Measurements from ENCODE around the gene JTB. TPM values are rescaled to one million over a fixed set of nuclear protein-coding genes. Genes with fewer than 3 reads are reported as not detected.

JTB gene
- total and polyA plus RNA-seq, 2 experiments from 2014 or later, result 183 to 242 TPM

GRCh38 chr1:153933430-153933829 lies 44.0 kb downstream of the JTB start:
- Histone ChIP-seq H3K9me3 (ENCODE audit: low read depth) (no peaks in the 10 kb centered on the region), H2AFZ (no peak overlapping the region), H3K9ac (no peak overlapping the region), H3K4me1 (ENCODE audit: insufficient read depth) (peaks cover 7% of the 10 kb centered on the region; the same call in 1 of the 2 replicates), H3K79me2 (ENCODE audit: insufficient read depth) (no peaks in the 10 kb centered on the region), H3K27me3 (replicated peaks; ENCODE audit: insufficient read depth) (no peaks in the 10 kb centered on the region), H3K4me3 (no peak overlapping the region), H3K27ac (no peak overlapping the region), H3F3A (ENCODE audit: insufficient read depth) (0 out of 2 replicates have a peak, but pooled peaks cover 9% of the 10 kb centered on the region), H4K20me1 (ENCODE audit: insufficient read depth) (no peaks in the 10 kb centered on the region), H3K9me2 (ENCODE audit: insufficient read depth) (no peaks in the 10 kb centered on the region), H3K36me3 (ENCODE audit: low read depth) (no peaks in the 10 kb centered on the region; the same call in 1 of the 2 replicates), H3K4me2 (ENCODE audit: unreplicated experiment) (no peak overlapping the region)
- no peak for DNase-seq
- 87 to 93% methylated on average over 7 to 13 of the region's 14 CpGs for WGBS, 2 experiments (ENCODE audit: low coverage in 1 of 2, low lambda C conversion rate in 2 of 2, missing lambda C conversion rate in 2 of 2)
- TF ChIP-seq EZH2phosphoT487 (IDR thresholded peaks at IDR 0.05; ENCODE audit: insufficient read depth, low read depth) (no peak), EZH2 (IDR thresholded peaks at IDR 0.05; ENCODE audit: insufficient read depth, poor library complexity, severe bottlenecking) (no peak)
- in situ Hi-C loops (cut with MboI), result no loop called here

DNA sequence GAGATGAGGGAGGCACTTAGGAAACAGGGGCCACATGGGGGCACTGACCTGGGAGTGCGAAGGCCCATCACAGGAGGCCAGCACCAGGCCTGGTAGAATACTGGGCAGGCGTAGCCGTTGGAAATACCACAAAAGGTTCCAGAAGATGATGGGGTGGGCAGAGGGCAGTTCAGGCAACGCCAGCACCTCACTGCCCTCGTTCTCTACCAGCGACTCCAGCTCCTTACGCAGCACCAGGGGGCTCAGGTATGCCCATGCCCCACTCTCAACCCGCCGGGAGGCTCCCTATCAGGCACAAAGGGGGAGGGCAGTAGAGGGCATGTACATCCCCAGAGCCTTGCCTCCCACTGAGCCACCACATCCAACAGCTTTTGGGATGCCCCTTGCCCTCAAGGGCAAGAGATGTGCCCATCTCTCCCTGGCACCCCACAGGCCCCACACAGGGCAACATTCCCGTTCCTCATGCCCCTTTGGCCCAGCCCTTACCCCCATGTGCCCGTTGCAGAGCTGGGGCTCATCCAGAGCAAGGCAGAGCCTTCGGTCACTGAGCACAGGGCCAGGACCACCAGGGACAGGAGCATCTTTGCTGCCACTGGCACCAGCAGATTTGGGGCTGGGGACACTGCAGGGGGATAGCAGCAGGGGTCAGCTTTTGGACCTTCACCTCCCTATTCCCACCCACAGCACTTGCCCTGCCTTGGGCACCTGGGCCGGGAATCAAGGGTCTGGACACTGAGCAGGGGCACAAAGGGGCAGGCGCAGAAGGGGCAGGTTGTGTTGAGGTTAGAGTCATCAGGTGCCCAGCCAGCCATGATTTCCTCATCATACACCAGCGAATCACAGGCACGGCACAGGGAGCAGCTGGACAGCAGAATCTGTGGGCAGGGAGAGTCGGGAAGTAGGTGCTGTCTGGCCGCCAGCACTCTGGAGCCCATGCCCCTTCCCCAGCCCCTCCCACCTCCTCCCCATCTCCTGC lies 45.0 kb downstream of the JTB start:
- 93 to 94% methylated on average over 18 of the region's 18 CpGs for WGBS, 2 experiments (ENCODE audit: low coverage in 1 of 2, low lambda C conversion rate in 2 of 2, missing lambda C conversion rate in 2 of 2)
- Histone ChIP-seq H3K4me1 (ENCODE audit: insufficient read depth) (peaks cover 8% of the 10 kb centered on the region; the same call in 1 of the 2 replicates), H3F3A (ENCODE audit: insufficient read depth) (0 out of 2 replicates have a peak, but pooled peaks cover 9% of the 10 kb centered on the region), H3K9ac (no peak overlapping the region), H3K4me3 (no peak overlapping the region), H3K27ac (no peak overlapping the region), H3K79me2 (ENCODE audit: insufficient read depth) (no peaks in the 10 kb centered on the region), H3K4me2 (ENCODE audit: unreplicated experiment) (no peak overlapping the region), H3K27me3 (replicated peaks; ENCODE audit: insufficient read depth) (no peaks in the 10 kb centered on the region), H4K20me1 (ENCODE audit: insufficient read depth) (no peaks in the 10 kb centered on the region), H3K9me2 (ENCODE audit: insufficient read depth) (no peaks in the 10 kb centered on the region), H2AFZ (no peak overlapping the region), H3K36me3 (ENCODE audit: low read depth) (no peaks in the 10 kb centered on the region; the same call in 1 of the 2 replicates), H3K9me3 (ENCODE audit: low read depth) (no peaks in the 10 kb centered on the region)
- no peak for DNase-seq
- in situ Hi-C loops (cut with MboI), result no loop called here
- no peak for TF ChIP-seq EZH2 (IDR thresholded peaks at IDR 0.05; ENCODE audit: insufficient read depth, poor library complexity, severe bottlenecking)
- no peak for TF ChIP-seq EZH2phosphoT487 (IDR thresholded peaks at IDR 0.05; ENCODE audit: insufficient read depth, low read depth)

- Histone ChIP-seq H4K20me1 (ENCODE audit: insufficient read depth) (no peaks in the 10 kb centered on the region), H3K9me2 (ENCODE audit: insufficient read depth) (no peaks in the 10 kb centered on the region), H3K4me2 (ENCODE audit: unreplicated experiment) (no peak overlapping the region), H3K27ac (no peak overlapping the region), H3K9ac (no peak overlapping the region), H3K27me3 (replicated peaks; ENCODE audit: insufficient read depth) (no peaks in the 10 kb centered on the region), H3K36me3 (ENCODE audit: low read depth) (no peaks in the 10 kb centered on the region), H3K4me1 (ENCODE audit: insufficient read depth) (peaks cover 8% of the 10 kb centered on the region; the same call in 1 of the 2 replicates), H3K79me2 (ENCODE audit: insufficient read depth) (no peaks in the 10 kb centered on the region), H3K9me3 (ENCODE audit: low read depth) (no peaks in the 10 kb centered on the region), H3F3A (ENCODE audit: insufficient read depth) (0 out of 2 replicates have a peak, but pooled peaks cover 9% of the 10 kb centered on the region), H2AFZ (no peak overlapping the region), H3K4me3 (no peak overlapping the region)
- in situ Hi-C loops (cut with MboI), result no loop called here
- TF ChIP-seq EZH2 (IDR thresholded peaks at IDR 0.05; ENCODE audit: insufficient read depth, poor library complexity, severe bottlenecking) (no peak), EZH2phosphoT487 (IDR thresholded peaks at IDR 0.05; ENCODE audit: insufficient read depth, low read depth) (no peak)
- 86 to 87% methylated on average over 14 of the region's 14 CpGs for WGBS, 2 experiments (ENCODE audit: low coverage in 1 of 2, low lambda C conversion rate in 2 of 2, missing lambda C conversion rate in 2 of 2)
- no peak for DNase-seq
Measured at GRCh38 chr1:153929981-153930948, 47.2 kb downstream of the JTB start.

GRCh38 chr1:153929426-153929825 lies 48.0 kb downstream of the JTB start:
- no peak for DNase-seq

More at GRCh38 chr1:153929426-153929825, 48.0 kb downstream of the JTB start:
- no peak overlapping the region for H3K4me3 ChIP-seq
- no peak overlapping the region for H3K27ac ChIP-seq
- WGBS, 2 experiments (ENCODE audit: low coverage in 1 of 2, low lambda C conversion rate in 2 of 2, missing lambda C conversion rate in 2 of 2), result 81 to 88% methylated on average over 5 of the region's 5 CpGs
- H3K36me3 ChIP-seq (ENCODE audit: low read depth), result no peaks in the 10 kb centered on the region
- no peaks in the 10 kb centered on the region for H3K9me3 ChIP-seq (ENCODE audit: low read depth)
- H3K4me2 ChIP-seq (ENCODE audit: unreplicated experiment), result no peak overlapping the region
- TF ChIP-seq EZH2phosphoT487 (IDR thresholded peaks at IDR 0.05; ENCODE audit: insufficient read depth, low read depth) (no peak), EZH2 (IDR thresholded peaks at IDR 0.05; ENCODE audit: insufficient read depth, poor library complexity, severe bottlenecking) (no peak)
- no peaks in the 10 kb centered on the region for H3K9me2 ChIP-seq (ENCODE audit: insufficient read depth)
- H3K4me1 ChIP-seq (ENCODE audit: insufficient read depth), result peaks cover 8% of the 10 kb centered on the region
- peaks cover 12% of the 10 kb centered on the region for H3F3A ChIP-seq (ENCODE audit: insufficient read depth)
- H4K20me1 ChIP-seq (ENCODE audit: insufficient read depth), result no peaks in the 10 kb centered on the region
- no peaks in the 10 kb centered on the region for H3K27me3 ChIP-seq (replicated peaks; ENCODE audit: insufficient read depth)
- H3K79me2 ChIP-seq (ENCODE audit: insufficient read depth), result no peaks in the 10 kb centered on the region
- no peak overlapping the region for H3K9ac ChIP-seq
- in situ Hi-C loops (cut with MboI), result no loop called here
- no peak overlapping the region for H2AFZ ChIP-seq

Data from GM23248 (cell line).